HG02943 (cell line): ENCODE data around the gene MAP3K13.
A peak's percentile ranks its signal among the peaks of the same experiment; 100 is the strongest.
"Not testable (repeated sequence)": the region's sequence is repeated elsewhere in the genome, so short reads cannot be mapped to it uniquely, and the experiment has no call there.

Experiments
- ATAC-seq: cut with Tn5 transposase; IDR thresholded peaks from one replicate; pipeline ENCODE4 v1.9.1; 2021; ENCODE audit warnings: mild to moderate bottlenecking, low read depth, moderate library complexity; ENCODE audit not compliant: unreplicated experiment

MAP3K13 gene

DNA sequence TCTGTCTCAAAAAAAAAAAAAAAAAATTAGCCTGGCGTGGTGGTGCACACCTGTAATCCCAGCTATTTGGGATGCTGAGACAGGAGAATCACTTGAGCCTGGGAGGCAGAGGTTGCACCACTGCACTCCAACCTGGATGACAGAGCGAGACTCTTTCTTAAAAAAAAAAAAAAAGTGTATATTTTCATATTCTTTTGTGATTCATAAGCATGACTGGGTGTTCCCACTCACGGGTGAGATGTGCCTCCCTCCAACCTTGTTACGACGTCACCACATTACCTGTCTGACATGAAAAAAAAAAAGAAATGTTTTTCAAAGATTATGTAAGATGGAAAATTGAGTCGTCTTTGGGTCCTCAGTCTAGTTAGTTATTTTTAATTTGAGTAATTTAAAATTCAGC, 79.1 kb downstream of the MAP3K13 start:
- no peak for ATAC-seq

GRCh38 chr3:185444329-185444728, 81.4 kb downstream of the MAP3K13 start:
- no peak for ATAC-seq

GRCh38 chr3:185448107-185448506, 85.2 kb downstream of the MAP3K13 start:
- ATAC-seq: no peak

DNA sequence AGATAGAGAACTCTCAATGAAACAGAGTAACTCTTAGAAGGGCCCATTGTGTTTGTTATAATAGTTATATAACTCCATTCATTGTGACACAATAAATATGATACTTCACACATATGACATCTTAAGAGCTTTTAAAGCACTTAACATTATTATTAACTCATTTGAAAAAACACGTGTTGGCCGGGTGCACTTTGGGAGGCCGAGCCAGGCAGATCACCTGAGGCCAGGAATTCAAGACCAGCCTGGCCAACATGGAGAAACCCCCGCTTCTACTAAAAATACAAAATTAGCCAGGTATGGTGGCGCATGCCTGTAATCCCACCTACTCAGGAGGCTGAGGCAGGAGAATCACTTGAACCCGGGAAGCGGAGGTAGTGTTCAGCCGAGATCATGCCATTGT, 88.5 kb downstream of the MAP3K13 start:
- not testable (repeated sequence) for ATAC-seq

DNA sequence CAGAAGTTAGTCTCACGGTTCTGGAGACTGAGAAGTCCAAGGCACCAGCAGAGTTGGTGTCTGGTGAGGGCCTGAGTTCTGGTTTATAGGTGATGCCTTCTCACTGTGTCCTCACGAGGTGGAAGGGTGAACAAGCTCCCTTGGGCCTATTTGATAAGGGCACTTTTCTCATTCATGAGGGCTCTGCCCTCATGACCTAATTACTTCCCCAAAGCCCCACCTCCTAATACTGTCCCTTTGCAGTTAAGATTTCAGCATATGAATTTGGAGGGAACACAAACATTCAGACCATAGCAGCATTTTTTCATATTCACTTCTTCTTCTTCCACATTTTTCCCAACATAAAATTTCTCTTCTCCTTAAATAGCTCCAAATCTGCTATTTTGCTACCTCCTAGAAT, 94.4 kb downstream of the MAP3K13 start:
- no peak for ATAC-seq

DNA sequence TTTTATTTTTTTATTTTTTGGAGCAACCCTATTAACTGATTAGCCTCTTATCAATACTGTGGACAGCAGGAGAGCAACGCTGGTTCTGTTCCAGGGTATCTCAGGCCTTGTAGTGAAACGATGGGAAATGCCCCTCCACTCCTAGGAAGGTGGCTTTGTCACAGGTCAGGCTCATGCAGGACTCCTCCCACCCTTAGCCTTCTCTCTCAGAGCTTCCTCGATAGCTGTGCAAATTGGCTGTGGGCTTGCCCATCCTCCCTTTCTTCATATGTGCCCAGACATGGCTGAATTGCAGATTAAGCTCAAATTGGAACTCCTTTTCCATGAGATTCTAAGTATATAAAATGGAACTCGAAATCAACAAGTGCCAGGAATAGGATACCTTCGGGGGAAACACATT, 97.4 kb downstream of the MAP3K13 start:
- ATAC-seq: no peak

GRCh38 chr3:185460719-185461350, 97.9 kb downstream of the MAP3K13 start:
- ATAC-seq: no peak

DNA sequence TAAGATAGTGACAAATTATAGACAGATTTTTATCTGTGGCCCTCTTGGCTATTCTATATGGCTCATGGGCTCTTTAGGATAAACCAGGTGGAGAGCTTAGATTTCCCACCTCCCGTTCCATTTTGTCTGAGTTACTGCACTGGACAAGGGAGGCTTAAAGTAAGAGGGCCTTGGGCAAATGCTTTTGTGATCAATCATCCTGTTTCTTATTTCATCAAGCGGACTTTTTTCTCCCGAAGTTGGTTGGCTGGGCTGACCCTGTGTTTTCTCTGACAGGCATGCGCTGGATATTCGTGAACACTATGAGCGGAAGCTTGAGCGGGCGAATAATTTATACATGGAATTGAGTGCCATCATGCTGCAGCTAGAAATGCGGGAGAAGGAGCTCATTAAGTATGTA, 102.5 kb downstream of the MAP3K13 start:
- no peak for ATAC-seq

DNA sequence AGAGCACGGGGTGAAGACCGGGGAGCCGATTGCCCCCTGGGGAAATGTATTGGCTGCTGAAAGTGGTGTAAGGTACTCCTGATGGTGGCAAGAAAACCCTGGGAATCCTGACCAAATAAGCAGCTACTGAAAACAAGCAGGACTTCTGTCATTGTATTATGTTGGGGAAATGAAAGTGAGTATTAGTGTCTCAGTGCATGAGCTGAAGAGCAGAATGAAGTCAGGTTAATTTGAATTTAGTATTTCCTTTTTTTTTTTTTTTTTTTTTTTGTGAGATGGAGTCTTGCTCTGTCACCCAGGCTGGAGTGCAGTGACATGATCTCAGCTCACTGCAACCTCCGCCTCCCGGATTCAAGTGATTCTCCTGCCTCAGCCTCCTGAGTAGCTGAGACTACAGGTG, 103.2 kb downstream of the MAP3K13 start:
- not testable (repeated sequence) for ATAC-seq

DNA sequence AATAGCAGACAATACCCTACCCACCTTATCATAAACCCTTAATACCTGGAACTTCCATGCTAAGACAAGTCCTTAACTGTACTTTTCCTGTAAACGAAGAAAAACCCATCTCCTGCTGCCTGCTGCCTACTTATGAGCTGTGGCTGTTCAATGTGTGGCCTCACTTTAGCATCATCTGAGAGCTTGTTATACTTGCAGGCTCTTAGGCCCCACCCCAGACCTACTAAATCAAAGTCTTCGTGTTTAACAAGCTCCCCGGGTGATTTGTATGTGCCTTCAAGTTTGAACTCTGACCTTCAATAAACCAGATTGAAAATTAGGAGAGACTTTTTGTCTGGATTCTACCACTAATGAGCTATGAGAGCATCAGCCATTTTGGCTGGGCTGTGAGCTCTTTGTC, 106.6 kb downstream of the MAP3K13 start:
- ATAC-seq: no peak

DNA sequence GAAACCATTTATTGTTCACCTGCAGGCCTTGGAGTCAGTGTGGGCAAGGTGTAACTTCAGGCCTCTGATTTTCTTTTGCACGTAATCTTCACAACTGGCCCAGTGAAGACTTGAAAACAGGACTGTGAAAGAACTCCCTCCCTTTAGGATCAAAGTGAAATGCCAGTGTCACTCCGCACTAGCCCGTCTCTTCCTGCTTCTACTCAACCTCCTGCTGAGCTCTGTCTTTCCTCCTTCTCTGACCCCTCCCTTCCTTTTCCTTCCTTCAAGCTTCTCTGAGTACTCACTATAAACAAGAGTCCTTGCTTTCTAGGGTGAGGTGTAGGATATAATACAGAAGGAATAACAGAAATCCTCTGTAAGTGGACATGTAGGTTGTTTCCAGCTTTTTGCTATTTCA, 107.4 kb downstream of the MAP3K13 start:
- ATAC-seq: no peak

DNA sequence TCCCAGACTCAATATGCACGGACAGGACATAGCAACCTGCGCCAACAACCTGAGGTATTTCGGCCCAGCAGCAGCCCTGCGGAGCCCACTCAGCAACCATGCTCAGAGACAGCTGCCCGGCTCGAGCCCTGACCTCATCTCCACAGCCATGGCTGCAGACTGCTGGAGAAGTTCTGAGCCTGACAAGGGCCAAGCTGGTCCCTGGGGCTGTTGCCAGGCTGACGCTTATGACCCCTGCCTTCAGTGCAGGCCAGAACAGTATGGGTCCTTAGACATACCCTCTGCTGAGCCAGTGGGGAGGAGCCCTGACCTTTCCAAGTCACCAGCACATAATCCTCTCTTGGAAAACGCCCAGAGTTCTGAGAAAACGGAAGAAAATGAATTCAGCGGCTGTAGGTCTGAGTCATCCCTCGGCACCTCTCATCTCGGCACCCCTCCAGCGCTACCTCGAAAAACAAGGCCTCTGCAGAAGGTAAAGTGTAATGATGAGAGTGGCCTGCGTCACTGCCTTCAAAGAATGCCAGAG, 110.4 kb downstream of the MAP3K13 start:
- no peak for ATAC-seq

GRCh38 chr3:185474922-185475321, 112.0 kb downstream of the MAP3K13 start:
- ATAC-seq: not testable (repeated sequence)

- no peak for ATAC-seq
These were observed 114.4 kb downstream of the MAP3K13 start for GRCh38 chr3:185477316-185477715.

GRCh38 chr3:185479373-185479945, 116.5 kb downstream of the MAP3K13 start:
- no peak for ATAC-seq

DNA sequence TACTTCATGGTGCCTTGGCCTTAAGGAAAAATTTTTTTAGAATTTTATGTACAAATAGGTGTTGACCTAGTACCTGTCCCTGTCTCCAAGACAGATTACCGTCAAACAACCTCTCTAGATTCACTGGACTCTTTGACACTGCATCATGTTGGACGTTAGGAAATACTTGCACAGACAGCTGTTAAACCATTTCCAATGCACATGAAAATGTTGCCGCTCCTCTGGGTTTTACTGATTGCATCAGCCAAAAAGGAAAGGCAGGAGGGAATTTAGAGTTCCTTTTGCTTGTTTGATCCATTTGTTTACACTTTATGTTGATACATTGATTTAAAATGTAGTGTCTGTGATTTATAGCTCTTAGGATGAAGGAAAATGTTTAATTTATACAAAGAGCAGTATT, 121.4 kb downstream of the MAP3K13 start:
- no peak for ATAC-seq

GRCh38 chr3:185486394-185486793, 123.5 kb downstream of the MAP3K13 start:
- no peak for ATAC-seq

- ATAC-seq: no peak
These were observed 125.5 kb downstream of the MAP3K13 start for GRCh38 chr3:185488465-185488864.

DNA sequence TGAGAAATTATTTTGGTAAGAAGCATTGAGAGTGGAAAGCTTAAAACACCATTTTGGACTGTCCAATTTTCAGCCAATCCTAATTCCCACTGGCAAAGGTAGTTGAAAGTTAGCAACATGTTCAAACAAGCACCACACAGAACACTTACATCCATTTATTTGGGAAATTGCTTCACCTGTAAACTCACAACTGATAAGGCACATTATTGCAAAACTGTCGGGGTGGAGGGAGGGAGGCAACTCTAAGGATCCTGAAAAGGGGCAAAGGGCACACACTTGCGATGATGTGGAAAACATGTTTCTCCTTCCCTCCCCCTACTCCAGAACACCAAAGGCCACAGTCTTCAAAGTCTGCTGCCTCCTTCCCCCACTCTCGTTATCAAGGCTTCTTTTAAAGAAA, 126.5 kb downstream of the MAP3K13 start:
- ATAC-seq: no peak

DNA sequence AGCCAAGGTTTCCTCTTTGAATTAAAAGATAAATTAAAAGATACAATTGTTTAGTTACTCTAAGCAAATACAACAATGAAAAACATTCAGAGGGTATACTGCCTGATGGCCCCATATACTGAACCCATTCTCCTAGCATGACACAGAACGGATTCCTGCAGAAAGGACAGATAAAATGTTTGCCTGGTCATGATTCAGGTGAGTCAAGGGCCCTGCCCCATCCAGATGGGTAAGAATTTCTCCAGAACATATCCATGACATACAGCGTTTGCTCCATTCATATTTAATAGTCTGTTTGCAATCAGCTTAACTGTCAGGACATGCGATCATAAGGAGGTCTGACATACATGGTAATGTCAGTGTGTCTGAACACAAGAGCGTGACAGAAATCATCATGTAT, 127.3 kb downstream of the MAP3K13 start:
- no peak for ATAC-seq

- ATAC-seq: peak; percentile 95
These were observed 135.8 kb downstream of the MAP3K13 start, which contains the start of gene TMEM41A for GRCh38 chr3:185498503-185499396. TSS of gene TMEM41A (minus strand) at chr3:185499035. CDS start at chr3:185498961, 74 bp downstream.
